ENCODE data around the gene SUSD6.
"Not testable (repeated sequence)": the region's sequence is repeated elsewhere in the genome, so short reads cannot be mapped to it uniquely, and the experiment has no call there.

SUSD6 gene

DNA sequence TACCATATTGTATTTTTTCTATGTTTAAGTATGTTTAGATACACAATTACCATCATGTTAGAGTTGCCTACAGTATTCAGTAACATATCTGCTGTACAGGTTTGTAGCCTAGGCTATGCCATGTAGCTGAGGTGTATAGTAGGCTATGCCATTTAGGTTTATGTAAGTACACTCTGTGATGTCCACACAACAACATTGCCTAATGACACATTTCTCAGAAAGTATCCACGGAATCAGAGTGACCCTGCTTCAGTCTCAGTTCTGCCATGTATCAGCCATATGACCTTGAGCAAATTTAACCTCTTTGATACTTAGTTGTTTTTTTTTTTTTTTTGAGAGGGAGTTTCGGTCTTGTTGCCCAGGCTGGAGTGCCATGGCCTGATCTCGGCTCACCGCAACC is 12.7 kb downstream of the SUSD6 start:
- DNase-seq = no peak

DNA sequence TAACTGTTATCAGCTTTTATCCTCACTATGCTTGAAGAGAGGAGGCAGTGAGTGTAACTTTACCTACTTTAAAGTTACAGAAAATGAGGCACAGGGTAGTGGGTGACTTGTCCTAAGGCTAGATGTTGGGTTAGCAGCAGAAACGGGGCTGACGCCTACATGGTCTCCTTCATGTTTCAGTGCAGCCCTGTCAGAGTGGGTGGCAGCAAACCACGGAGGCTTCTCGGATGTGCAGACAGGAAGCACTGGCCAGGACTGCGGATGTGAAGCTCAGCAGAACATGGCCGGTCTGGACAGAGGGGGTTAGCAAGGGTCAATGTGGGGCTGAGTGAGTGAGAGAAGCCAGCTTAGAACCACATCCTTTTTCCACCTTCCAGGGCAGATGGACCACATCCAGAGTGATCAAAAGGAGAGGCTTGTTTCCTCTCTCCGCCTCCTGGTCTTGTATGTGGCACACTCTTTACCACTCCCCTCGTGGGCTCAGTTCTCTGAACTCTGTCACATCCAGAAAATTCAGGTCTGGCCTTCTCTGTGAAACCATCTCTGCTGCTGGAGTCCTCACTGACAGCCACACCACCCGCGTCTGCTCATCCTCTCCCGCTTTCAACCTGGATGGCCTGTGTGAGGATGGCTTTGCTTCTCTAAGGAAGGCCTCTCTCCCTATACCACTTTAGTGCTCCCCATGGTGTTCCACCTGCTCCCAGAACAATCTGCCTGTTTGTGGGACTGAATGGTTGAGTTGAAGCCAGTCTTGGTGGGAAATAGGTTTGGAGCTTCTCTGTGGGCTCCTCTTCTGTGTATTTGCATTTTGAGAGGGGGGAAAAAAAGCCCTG is 14.1 kb downstream of the SUSD6 start:
- peak; percentile 26 to 91 (median 60) for DNase-seq

DNA sequence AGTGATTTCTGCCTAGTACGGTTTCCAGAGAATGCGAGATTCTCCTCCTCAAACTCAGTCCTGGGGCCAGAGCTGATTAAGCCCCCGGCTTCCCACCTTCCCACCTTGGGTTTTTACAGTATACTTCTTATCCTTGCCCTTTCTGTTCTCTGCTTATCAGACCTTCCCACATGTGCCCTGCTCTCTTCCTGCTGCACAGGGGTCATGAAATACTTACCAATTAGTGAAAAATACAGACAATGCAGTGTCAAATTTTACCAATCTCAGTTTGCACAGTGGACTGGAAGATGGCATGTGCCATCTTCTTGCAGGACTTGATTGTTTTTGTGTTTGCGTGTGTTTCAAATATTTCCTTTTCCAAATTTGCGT is 14.7 kb downstream of the SUSD6 start:
- DNase-seq = no peak

DNA sequence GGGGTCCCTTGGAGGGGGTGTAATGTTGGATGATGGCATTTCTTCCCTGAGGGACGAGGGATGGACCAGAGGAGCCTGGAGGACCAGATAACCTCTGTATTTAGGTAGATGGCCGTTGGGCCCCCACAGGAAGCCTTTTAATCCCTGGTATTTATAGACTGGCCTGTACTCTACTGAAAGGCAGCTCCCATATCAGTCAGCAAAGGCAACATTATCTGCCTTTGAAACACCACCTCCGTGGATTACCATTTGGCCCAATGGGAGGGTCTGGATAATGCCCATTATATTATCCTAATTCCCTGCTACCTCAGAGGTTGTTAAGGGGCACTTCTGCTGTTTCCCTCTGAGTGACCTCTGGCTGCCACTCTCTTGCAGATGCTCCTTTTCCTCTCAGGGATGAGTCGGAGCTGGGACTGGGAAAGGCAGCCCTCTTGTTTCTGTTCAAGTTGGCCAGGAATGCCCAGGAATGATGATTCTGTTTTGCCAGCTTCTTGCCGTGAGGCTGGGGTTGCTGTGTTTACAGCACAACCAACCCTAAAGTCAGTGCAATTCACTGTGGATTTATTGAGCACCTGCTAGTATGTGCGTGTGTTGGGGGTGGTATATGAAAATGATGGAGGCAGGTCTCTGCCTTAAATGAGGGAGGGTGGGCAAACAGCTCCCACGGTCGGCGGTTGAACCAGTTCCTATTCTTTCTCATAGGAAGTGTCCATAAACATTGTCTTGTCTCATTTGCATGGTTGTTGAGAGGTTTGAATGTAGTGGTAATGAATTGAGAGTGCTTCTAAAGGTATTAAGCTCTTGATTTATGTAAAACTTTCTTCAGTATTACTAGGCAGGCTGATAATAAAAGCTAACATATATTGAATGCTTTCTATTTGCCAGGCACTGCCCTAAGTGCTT is 18.1 kb downstream of the SUSD6 start:
- DNase-seq = peak in 2 of 5 experiments; percentile 28 to 77

DNA sequence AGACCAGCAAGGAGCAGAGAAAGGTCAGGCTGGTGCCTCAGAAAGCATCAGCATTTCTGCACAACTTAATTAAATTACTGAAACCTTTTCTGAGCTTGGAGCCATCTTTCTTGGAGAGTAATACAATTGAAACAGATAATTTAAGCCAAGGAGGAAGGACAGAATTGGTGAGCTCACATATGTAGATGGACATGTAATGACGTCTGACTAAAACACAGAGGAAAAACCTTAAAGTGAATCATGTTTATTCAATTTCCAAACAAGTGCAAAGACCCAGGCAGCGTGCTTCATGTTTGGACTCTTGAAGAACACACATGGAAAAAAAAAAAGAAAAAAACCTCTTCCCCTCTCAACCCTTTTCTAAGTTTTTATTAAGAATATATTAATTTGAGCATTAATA is 19.0 kb downstream of the SUSD6 start:
- no peak for DNase-seq

DNA sequence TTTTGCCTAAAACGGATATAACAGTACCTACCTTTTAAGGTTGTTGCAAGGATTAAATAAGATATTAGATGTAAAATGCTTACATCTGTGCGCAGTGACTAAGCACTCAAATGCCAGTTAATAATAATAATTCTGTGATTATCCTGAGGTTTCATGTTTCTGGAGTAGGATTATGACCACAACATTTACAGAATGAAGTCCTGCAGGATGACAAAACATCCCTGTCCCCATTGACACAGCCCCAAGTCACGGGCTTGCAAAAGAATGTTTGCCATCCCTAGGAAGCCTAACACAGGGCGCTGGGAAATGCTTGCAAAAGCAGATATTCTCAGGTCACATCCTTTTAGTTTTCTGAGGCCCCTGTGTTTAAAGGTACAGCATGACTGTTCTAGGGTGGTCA is 20.1 kb downstream of the SUSD6 start:
- no peak for DNase-seq

DNA sequence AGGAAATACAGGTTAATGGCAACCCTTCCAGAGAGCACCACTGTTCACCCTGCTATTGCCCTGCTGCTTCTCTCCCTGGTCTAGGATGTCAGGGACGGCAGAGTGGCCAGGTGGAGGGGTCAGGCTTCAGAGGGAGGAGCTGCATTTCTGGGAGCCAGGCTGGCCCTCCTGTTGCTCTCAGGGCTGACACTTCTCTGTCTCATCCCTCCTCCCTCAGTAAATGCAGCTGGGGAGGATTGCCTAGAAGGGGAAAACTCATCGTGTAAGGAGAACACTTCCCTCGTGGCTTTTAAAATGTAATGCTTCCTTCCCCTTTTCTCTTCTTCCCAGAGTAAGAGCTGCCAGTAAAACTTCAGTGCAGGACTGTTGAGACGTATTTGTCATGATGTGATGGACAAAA is 20.8 kb downstream of the SUSD6 start:
- DNase-seq = no peak

DNA sequence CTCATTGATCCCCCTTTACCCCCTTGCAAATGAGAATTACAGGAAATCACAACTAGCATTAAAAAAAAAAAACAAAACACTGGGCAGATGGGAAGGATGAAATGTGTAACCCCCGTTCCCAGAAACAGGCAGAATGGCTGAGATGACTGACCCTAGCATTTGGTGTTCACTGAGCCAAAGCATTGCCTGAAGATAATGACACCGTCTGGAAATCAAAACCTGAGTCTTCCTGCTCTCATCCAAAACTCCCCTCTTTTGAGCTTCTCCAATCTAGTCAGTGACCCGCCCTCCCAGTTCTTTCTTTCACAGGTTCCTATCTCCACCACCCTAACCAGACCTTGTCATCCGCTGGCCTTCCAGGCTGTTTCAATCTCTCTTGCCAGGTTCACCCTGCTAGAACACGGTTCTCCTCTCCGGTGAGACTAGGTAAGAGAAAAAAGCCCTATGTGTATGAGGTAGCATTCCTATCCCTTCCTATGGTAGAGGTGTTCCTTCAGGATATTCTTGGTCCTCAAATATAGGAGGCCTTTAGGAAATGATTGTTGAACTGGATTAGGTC is 21.3 kb downstream of the SUSD6 start:
- DNase-seq = no peak

DNA sequence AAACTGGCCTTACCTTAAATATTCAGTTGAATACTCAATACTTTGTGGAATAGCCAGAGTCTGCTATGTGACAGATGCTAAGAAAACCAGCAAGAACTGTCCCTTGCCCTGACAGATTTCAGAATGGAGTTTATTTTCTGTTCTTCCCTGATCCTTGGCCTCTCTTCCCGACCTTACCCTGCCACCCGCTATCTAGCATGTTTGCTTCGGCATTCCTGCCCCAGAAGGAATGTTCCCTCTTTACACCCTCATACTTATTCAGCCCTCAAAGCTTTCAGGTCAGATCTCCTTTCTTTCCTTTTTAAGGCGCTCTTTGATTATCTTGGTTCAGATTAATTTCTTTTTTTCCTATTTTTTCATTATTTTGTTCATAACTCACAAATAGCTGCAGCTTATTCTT is 21.8 kb downstream of the SUSD6 start:
- no peak for DNase-seq

DNA sequence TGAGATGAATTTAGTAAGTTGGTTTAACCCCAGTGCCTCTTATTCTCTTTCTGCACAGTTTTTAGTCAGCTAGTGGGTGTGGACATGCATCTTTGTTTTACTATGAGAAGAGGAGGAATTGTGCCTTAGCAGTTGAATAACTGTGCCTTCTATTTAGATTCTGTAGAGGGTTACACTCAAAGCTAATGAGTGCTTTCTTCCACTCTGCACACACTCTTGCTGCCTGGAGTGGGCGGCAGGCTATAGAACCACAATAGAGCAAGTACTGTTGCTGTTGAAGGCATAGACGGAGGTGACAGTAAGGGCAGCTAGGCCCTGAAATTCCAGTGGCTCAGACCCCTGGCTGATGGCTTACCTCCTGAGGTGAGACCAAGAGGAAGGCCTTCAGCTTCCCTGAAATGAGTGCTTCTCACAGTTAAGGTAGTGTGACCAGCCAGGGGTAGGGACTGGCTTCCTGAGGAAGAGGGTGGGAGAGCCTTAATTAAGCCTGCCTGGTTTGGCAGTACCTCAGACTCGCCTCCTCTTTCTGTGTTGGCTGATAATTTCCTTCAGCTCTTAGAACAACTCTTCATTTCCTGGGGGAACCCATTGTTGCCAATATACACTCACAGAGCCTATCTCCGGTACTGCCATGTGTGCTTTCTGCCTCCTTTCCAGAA is 24.7 kb downstream of the SUSD6 start:
- peak in 2 of 5 experiments; percentile 47 to 54 for DNase-seq

DNA sequence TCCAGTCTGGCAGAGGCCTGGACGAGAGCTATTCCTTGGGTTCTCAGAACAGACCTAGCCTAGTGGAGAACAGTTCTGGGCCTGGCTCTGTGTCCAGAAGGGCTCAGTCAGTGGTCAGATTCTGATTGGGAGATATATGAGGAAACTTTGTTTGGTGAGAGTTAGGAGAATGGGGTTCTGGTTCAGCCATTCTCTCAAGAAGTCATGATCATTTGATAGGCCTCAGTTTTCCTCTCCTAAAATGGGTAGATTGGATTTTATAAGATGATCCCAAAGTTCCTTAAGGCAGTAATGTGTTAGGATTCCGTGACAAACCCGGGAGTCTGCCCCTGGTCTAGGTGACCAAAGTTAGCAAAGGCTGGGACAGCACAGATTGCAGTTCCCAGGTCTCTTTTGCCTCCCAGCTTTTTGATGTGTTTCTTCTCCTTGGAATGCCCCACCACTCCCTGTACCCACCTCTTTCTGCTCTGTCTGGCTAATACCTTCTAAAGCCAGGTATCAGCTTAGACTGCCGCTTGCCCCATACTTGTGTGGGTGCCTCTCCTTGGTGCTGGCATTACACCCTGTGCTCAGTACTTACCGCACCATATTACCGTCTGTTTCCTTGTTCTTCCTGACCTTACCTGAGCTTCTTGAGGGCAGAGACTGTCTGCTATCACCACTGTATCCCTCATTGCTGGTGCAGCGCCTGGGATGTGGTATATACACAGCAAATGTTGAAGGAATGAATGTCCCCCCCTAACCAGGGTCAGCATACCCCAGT is 25.5 kb downstream of the SUSD6 start:
- no peak for DNase-seq

DNA sequence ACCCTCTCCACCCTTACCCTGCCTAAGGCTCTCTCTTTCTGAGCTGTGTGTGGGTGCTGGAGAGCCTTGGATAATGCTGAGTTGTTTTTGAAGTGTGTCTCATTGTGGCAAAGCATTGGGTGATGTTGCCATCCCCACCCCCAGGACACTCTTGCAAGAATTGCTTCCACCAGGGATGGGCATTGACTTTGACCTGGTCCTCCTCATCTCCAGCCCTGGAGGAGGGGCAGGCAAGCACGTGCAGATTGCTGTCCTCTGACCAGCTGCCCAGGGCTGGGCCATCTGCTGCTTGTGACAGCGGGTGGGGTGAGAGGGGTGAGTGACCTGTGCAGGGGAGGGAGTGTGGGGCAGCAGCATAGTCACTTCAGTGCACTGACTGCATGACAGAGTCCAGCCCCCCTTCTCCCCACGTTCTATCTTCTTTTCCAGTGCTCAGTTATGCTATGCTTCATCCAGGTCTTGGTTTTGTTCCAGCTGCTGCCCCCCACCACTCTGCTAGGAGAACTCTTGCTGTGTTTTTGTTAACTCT is 26.2 kb downstream of the SUSD6 start:
- no peak for DNase-seq

DNA sequence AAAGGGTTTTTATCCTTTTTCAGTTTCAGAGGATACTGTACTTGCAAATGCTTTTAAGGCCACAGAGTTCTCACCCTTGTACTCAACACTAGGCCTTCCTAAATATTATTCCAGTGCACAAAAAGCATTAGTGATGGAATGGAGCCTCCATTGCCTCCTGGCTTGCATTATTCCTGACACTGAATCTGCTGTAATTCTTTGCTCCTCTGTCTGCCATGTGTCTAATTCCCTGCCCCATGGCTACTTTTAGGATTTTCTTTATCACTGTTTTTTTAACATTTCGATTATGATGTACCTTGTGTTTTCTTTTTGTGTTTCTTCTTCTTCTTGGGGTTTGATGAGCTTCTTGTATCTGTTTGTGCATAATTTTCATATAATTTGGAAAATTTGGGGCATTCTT is 29.5 kb downstream of the SUSD6 start:
- DNase-seq = no peak

DNA sequence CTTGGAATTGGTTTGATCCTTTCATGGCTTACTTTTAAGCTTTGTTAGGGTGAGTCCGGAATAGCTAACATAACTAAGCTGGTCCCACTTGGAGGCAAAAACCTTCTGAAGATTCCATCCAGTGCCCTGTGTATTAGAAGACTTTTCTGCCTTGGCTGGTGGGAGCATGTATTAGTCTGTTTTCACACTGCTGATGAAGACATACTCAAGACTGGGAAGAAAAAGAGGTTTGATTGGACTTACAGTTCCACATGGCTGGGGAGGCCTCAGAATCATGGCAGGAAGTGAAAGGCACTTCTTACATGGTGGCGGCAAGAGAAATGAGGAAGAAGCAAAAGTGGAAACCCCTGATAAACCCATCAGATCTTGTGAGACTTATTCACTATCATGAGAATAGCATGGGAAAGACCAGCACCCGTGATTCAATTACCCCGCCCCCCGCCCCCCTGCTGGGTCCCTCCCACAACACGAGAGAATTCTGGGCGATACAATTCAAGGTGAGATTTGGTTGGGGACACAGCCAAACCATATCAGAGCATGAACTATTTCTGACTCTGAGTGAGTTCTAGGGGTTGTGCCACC is 30.9 kb downstream of the SUSD6 start:
- not testable (repeated sequence) for DNase-seq

DNA sequence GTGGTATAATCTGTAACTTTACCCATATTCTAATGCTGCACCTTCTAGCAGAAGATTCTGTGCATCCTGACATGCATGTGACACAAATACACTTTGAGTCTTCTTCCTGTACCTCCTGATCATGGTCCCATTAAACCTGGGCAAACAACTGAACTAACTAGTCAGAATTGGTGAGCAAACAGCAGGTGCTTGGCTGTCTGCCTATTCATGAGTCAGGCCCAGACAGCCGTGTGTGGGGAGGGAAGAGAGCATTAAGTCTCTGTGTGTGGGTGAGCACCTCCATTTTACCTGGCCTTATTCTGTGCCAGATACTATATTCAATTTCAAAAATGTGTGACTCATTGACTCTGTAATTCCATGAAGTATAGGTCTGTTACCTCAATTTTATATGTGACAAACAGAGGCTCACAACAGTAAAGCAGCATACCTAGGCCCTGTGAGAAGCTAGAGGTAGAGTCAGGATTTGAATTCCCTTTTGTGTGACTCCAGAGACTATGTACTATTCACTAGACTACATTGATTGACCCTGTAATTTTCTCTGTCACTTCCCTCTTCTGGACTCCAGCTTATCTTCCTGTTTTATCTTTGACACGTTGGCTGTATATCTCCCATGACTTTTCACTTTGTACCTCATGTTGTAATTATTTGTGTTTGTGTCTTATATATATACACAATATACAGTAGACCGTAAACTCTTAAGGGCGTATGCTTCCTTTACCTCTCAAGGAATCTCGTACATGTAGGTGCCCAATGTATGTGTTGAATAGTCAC is 32.2 kb downstream of the SUSD6 start:
- peak in 1 of 5 experiments; percentile 62 for DNase-seq

DNA sequence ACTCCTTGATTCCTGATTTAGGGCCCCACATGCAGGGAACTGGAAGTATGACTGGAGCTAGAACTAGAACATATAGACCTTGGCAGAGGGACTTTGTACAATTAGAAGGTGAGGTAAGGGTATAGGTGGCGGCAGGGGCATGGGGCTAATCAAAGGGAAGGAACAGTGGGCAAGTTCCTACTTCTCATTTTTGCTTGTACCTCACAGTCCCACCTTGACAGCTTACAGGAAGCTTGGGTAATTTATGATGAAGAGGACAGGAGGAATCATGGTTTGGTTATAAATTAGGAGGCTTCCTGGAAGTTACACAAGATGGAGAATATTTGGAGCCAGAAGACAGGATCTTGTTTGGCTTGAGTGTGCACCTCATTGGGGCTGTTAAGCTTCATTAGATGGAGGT is 33.4 kb downstream of the SUSD6 start:
- no peak for DNase-seq

DNA sequence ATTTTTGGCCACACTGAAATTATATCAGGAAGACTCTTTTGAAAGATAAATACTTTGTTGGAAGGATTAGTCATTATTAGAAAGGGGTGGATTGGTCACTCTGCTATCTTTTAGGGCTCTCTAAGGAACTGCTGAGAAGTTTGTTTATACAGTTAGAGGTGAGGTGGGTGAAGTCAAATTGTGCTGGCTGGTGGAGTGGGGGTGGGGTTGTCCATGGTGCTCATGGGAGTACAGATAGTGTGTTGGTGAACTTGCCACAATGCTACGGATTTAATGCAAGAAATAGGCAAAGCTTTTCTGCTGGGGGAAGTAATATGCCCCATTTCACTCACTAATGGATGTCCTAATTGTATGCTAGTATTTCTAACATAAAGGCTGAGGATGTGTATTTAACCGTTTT is 35.8 kb downstream of the SUSD6 start:
- DNase-seq = no peak

DNA sequence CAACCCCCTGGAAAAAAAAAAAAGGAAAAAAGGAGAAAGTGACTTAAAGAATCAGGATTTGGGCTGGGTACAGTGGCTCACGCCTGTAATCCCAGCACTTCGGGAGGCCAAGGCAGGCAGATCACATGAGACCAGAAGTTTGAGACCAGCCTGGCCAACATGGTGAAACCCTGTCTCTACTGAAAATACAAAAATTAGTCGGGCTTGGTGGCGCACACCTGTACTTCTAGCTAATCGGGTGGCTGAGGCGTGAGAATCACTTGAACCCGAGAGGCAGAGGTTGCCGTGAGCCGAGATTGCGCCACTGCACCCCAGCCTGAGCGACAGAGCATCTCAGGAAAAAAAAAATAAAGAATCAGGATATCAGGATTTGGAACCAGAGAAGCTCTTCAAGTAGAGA is 36.2 kb downstream of the SUSD6 start:
- DNase-seq = not testable (repeated sequence)

DNA sequence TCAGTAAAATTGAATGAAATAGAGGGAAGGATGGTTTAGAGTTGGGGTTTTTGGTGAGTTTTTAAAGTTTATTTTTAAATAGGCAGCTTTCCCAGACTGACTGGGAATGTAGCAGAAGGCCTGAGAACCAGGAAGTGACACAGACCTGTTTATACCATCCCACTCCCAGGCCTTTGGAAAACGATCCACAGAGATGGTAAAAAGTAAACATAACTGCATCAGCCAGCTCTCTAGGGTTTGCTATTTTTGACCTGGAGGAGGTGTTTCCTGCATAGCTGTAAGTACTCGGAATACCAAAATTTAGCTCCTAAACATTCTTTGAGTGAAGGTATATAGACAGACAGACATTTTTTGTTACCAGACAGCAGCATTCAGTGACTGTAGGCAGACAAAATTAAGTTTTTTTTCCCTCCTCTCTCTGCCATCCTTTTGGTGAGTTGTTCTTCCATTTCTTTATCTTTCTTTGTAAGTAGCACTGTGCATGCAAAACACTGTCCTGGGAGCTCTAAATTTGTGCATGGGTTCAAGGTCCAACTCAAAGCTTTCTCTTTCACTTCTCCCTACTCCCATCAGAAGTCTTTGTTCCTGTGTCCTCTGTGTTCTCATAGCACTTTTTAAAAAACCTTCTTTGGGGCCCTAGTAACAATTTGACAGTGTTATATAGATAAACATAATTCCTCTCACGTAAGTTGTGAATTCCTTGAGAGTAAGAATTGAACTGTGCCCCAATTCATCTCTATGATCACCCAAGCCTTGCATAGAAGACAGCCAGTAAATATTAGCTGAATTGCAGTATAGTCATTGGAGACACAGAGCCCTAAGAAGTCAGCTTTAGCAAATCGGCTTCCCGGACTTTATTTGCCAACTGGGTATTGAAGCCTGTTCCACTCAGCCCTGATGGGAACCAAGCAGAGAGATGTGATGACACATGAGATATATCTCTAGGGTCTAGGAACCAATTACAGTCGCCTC is 37.4 kb downstream of the SUSD6 start:
- DNase-seq = no peak

Measured in T-helper 2 cell (primary cell).